ES-I3 (cell line): Measurements from ENCODE around the gene AKAP3.

ENCODE experiments used
- H3K36me3 ChIP-seq: 2 replicates; pipeline ENCODE4 v1.6.1; 2013; ENCODE audit warnings: mild to moderate bottlenecking, low read length, control low read depth, moderate library complexity; ENCODE audit not compliant: insufficient read depth
- H3K4me1 ChIP-seq: 2 replicates; pipeline ENCODE4 v1.6.1; 2013; ENCODE audit warnings: mild to moderate bottlenecking, control low read depth, low read length; ENCODE audit not compliant: insufficient read depth
- H3K9ac ChIP-seq: 2 replicates; pipeline ENCODE4 v1.6.1; 2013; ENCODE audit warnings: low read depth, mild to moderate bottlenecking, low read length, moderate library complexity
- H3K9me3 ChIP-seq: 2 replicates; pipeline ENCODE4 v1.6.1; 2013; ENCODE audit warnings: mild to moderate bottlenecking, low read length, moderate library complexity; ENCODE audit not compliant: control insufficient read depth, insufficient read depth

AKAP3 gene

GRCh38 chr12:4648501-4649357, at the start of gene AKAP3, which contains the start of gene NDUFA9:
AKAP3 (minus strand) TSS chr12:4649051; CDS start chr12:4638196, 10,855 bp downstream.
NDUFA9 (plus strand) TSS chr12:4649114; CDS start chr12:4649127, 13 bp downstream.
- H3K9ac ChIP-seq = peak within 1 kb of the TSS; percentile 77
- H3K9me3 ChIP-seq = no peaks in the 10 kb centered on the region
- H3K36me3 ChIP-seq = no peaks in the 10 kb centered on the region
- H3K4me1 ChIP-seq = peaks cover 12% of the 10 kb centered on the region; the same call in 1 of the 2 replicates

DNA sequence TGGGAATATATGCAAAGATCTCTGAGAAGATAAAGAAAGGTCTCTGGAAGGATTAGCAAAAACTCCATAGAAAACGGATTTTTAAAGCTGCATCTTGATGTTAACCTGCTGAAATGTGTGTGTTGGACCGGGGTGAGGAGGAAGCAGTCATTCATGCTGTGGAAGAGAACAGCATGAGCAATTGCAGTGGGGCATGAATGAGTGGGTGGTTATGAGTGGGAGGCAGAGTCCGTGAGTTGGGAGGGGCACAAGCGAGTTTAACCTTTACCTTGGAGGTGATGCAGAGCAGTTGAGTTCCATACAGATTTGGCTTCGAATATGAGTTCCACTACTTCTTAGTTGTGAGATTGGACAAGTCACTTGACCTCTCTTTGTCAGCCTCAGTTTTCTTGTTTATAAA, 41.9 kb upstream of the AKAP3 start:
- no peaks in the 10 kb centered on the region for H3K4me1 ChIP-seq
- 0 out of 2 replicates have a peak, but pooled peaks cover 3% of the 10 kb centered on the region for H3K9me3 ChIP-seq
- H3K36me3 ChIP-seq = peaks cover 22% of the 10 kb centered on the region
- no peak overlapping the region for H3K9ac ChIP-seq

GRCh38 chr12:4685317-4685716, 36.5 kb upstream of the AKAP3 start:
- Histone ChIP-seq H3K9me3 (no peaks in the 10 kb centered on the region), H3K9ac (no peak overlapping the region), H3K4me1 (no peaks in the 10 kb centered on the region), H3K36me3 (peaks cover 32% of the 10 kb centered on the region)

- Histone ChIP-seq H3K9me3 (no peaks in the 10 kb centered on the region), H3K36me3 (peaks cover 21% of the 10 kb centered on the region), H3K9ac (no peak overlapping the region), H3K4me1 (no peaks in the 10 kb centered on the region)
Observed at GRCh38 chr12:4681732-4682131, 32.9 kb upstream of the AKAP3 start.

- no peaks in the 10 kb centered on the region for H3K4me1 ChIP-seq
- no peak overlapping the region for H3K9ac ChIP-seq
- H3K9me3 ChIP-seq = no peaks in the 10 kb centered on the region
- H3K36me3 ChIP-seq = peaks cover 12% of the 10 kb centered on the region; the same call in 1 of the 2 replicates
Observed at GRCh38 chr12:4679711-4680110, 30.9 kb upstream of the AKAP3 start.

DNA sequence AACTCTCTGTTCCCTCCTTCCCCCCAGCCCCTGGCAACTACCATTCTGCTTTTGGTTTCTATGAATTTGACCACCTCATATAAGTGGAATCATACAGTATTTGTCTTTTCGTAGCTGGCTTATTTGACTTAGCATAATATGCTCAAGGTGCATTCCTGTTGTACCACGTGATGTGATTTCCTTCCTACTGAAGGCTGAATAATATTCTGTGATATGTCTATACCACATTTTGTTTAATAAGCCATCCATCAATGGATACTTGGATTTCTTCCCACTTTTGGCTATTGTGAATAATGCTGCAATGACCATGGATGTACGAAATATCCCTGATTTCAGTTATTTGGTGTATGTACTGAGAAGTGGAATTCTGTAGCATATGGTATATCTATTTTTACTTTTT, 16.4 kb upstream of the AKAP3 start:
- Histone ChIP-seq H3K4me1 (no peaks in the 10 kb centered on the region), H3K9me3 (peaks cover 2% of the 10 kb centered on the region), H3K36me3 (peaks cover 50% of the 10 kb centered on the region), H3K9ac (no peak overlapping the region)

GRCh38 chr12:4663971-4664505, 15.2 kb upstream of the AKAP3 start:
- H3K36me3 ChIP-seq = peaks cover 51% of the 10 kb centered on the region

GRCh38 chr12:4653691-4654090, 4.8 kb upstream of the AKAP3 start:
- peaks cover 3% of the 10 kb centered on the region; the same call in 1 of the 2 replicates for H3K4me1 ChIP-seq
- H3K9ac ChIP-seq = no peak overlapping the region
- peaks cover 10% of the 10 kb centered on the region; the same call in 1 of the 2 replicates for H3K36me3 ChIP-seq
- H3K9me3 ChIP-seq = no peaks in the 10 kb centered on the region

More at GRCh38 chr12:4663971-4664505, 15.2 kb upstream of the AKAP3 start:
- H3K9me3 ChIP-seq = peaks cover 2% of the 10 kb centered on the region
- H3K9ac ChIP-seq = no peak overlapping the region
- H3K4me1 ChIP-seq = no peaks in the 10 kb centered on the region

GRCh38 chr12:4653257-4653656, 4.4 kb upstream of the AKAP3 start:
- Histone ChIP-seq H3K9me3 (no peaks in the 10 kb centered on the region), H3K36me3 (peaks cover 10% of the 10 kb centered on the region; the same call in 1 of the 2 replicates), H3K9ac (no peak overlapping the region), H3K4me1 (peaks cover 3% of the 10 kb centered on the region; the same call in 1 of the 2 replicates)

DNA sequence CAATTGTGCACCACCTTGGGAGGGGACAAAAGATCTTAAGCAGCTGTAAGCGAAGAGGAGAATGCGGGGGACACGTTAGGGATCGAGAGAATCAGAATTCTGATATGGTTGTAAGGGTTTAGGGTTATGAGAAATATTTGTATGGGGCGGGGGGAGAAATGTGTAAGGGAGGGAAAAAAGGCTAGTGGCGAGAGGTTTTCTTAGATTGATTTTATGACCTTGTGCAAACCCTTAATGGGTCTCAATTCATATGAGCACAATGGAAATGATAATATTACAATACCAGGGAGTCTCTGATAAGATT, 459 bp upstream of the AKAP3 start:
- peaks cover 12% of the 10 kb centered on the region; the same call in 1 of the 2 replicates for H3K4me1 ChIP-seq
- peak overlapping the region; percentile 77 for H3K9ac ChIP-seq
- no peaks in the 10 kb centered on the region for H3K36me3 ChIP-seq
- no peaks in the 10 kb centered on the region for H3K9me3 ChIP-seq

- Histone ChIP-seq H3K4me1 (peaks cover 9% of the 10 kb centered on the region; the same call in 1 of the 2 replicates), H3K36me3 (no peaks in the 10 kb centered on the region)
Observed at GRCh38 chr12:4648104-4648500, 749 bp downstream of the AKAP3 start.

GRCh38 chr12:4645023-4645422, 3.8 kb downstream of the AKAP3 start:
- Histone ChIP-seq H3K4me1 (peaks cover 9% of the 10 kb centered on the region; the same call in 1 of the 2 replicates), H3K9ac (no peak overlapping the region), H3K9me3 (no peaks in the 10 kb centered on the region), H3K36me3 (no peaks in the 10 kb centered on the region)

More at GRCh38 chr12:4648104-4648500, 749 bp downstream of the AKAP3 start:
- Histone ChIP-seq H3K9me3 (no peaks in the 10 kb centered on the region), H3K9ac (peak overlapping the region; percentile 77)

DNA sequence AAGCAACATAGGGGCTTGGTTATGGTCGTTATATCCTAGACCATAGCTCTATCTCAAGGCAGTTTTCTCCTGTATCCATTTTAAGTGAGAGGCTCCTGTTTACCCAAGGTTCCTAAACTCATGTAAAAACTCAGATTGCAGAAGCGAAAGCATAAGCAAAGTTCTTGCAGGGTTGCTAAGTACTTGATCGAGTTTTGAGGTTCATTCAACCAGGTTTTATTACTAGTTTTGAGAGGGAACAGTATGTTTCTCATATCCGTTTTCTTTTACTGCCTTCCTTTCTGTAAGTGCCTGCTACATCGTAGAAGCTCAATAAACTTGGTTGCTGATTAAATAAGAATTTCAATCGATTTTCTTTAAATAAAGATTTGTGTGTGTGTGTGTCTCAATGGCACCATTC, 5.1 kb downstream of the AKAP3 start:
- no peaks in the 10 kb centered on the region for H3K36me3 ChIP-seq

DNA sequence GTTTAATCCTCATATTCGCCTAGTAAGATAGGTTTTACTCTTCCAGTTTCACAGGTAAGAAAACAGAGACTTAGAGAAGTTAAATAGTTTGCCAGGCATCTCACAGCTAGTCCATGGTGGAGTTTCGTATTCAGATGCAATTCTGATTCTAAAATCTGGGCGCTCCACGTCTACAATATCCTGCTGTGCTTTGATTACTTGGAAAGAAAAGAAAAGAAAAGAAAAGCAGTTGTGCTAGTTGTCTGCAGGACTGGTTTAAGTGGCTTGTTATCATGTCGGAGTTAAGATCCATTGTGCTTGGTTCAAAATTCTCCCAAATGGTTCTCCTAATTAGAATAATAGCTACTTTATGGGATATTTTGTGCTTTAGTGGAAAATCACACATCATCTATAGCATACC, 18.6 kb downstream of the AKAP3 start:
- H3K36me3 ChIP-seq = no peaks in the 10 kb centered on the region
- H3K4me1 ChIP-seq = 0 out of 2 replicates have a peak, but pooled peaks cover 7% of the 10 kb centered on the region
- no peaks in the 10 kb centered on the region for H3K9me3 ChIP-seq
- H3K9ac ChIP-seq = no peak overlapping the region

More for the DNA sequence above, 5.1 kb downstream of the AKAP3 start:
- no peaks in the 10 kb centered on the region for H3K9me3 ChIP-seq
- peaks cover 9% of the 10 kb centered on the region; the same call in 1 of the 2 replicates for H3K4me1 ChIP-seq
- H3K9ac ChIP-seq = no peak overlapping the region

DNA sequence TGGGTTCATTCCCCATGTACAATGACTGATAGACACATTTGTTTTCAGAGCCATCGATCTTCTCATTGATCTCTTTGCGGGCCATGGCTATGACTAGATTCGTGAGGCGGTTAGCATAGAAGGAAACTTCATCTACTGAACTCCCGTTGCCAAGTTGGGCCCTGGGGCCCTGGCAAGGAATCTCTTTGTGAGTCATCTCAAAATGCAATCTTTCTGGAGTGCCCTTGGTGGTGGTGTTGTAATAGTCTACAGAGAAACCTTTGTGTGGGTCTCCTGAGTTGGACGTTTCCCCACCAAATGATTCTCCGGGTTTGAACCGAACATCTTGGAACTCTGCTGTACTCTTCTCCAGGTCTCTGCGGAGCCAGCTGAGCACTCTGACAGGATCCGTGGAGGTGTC, 20.4 kb downstream of the AKAP3 start:
- Histone ChIP-seq H3K36me3 (no peaks in the 10 kb centered on the region), H3K4me1 (0 out of 2 replicates have a peak, but pooled peaks cover 7% of the 10 kb centered on the region), H3K9me3 (no peaks in the 10 kb centered on the region), H3K9ac (no peak overlapping the region)
